ENCODE data around the gene USP5.

DNA sequence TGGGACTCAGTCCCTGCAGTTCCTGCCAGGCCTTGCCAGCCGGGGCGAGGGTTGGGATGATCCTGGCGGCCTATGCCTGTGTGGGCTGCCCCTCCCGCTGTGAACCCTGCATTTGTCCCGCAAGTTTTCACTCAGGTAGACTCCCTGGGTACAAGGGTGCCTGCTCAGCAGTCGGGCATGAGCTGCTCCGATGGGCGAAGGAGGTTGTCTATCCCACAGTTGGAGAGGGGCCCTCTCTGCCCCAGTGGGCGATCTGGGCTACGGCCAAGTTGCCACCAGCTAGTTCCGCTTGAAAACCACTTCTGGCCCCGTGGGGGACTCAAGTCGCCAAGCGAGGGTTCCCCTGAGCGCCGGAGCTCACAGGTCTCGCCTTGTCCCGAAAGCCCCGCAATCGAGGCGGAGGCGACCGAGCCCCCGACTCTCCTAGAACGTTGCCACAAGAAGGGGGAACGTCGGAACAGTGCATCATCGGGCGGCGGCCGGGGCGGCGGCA is 15.0 kb downstream of the USP5 start:
- TF ChIP-seq, protein P1, sequence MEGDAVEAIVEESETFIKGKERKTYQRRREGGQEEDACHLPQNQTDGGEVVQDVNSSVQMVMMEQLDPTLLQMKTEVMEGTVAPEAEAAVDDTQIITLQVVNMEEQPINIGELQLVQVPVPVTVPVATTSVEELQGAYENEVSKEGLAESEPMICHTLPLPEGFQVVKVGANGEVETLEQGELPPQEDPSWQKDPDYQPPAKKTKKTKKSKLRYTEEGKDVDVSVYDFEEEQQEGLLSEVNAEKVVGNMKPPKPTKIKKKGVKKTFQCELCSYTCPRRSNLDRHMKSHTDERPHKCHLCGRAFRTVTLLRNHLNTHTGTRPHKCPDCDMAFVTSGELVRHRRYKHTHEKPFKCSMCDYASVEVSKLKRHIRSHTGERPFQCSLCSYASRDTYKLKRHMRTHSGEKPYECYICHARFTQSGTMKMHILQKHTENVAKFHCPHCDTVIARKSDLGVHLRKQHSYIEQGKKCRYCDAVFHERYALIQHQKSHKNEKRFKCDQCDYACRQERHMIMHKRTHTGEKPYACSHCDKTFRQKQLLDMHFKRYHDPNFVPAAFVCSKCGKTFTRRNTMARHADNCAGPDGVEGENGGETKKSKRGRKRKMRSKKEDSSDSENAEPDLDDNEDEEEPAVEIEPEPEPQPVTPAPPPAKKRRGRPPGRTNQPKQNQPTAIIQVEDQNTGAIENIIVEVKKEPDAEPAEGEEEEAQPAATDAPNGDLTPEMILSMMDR (IDR thresholded peaks at IDR 0.05): no peak
- no peak for TF ChIP-seq POLR2A (IDR thresholded peaks at IDR 0.05)
